ENCODE results near the gene CRIP1. TPM values are rescaled to one million over a fixed set of nuclear protein-coding genes. Genes with fewer than 3 reads are reported as not detected.

Gene CRIP1
- total and polyA plus RNA-seq, 2 experiments from 2014 or later, result 1.8 to 14.7 TPM

GRCh38 chr14:105497671-105498429, 11.2 kb downstream of the CRIP1 start:
- H3K27me3 ChIP-seq, result no peaks in the 10 kb centered on the region
- H3K9me3 ChIP-seq (ENCODE audit: low read depth), result no peaks in the 10 kb centered on the region
- H3K27ac ChIP-seq, result no peak overlapping the region
- TF ChIP-seq EZH2 (IDR thresholded peaks at IDR 0.05; ENCODE audit: borderline replicate concordance) (no peak), CTCF (IDR thresholded peaks at IDR 0.05; ENCODE audit: poor library complexity) (no peak), EZH2phosphoT487 (IDR thresholded peaks at IDR 0.05; ENCODE audit: low read depth, severe bottlenecking, unreplicated experiment) (no peak)
- WGBS (ENCODE audit: low lambda C conversion rate, missing lambda C conversion rate), result 91% methylated on average over 31 of the region's 31 CpGs
- DNase-seq (ENCODE audit: low spot score), result no peak
- no peaks in the 10 kb centered on the region for H3K4me1 ChIP-seq (ENCODE audit: insufficient read depth)
- no peaks in the 10 kb centered on the region for H3K79me2 ChIP-seq
- no peaks in the 10 kb centered on the region for H4K20me1 ChIP-seq (ENCODE audit: insufficient read depth, poor library complexity, severe bottlenecking)
- H3K36me3 ChIP-seq (replicated peaks; ENCODE audit: insufficient read depth, low read depth), result no peaks in the 10 kb centered on the region
- H3K4me2 ChIP-seq, result no peak overlapping the region
- no peak overlapping the region for H2AFZ ChIP-seq
- H3K9me2 ChIP-seq (replicated peaks; ENCODE audit: insufficient read depth), result no peaks in the 10 kb centered on the region
- no peak overlapping the region for H3K4me3 ChIP-seq

DNA sequence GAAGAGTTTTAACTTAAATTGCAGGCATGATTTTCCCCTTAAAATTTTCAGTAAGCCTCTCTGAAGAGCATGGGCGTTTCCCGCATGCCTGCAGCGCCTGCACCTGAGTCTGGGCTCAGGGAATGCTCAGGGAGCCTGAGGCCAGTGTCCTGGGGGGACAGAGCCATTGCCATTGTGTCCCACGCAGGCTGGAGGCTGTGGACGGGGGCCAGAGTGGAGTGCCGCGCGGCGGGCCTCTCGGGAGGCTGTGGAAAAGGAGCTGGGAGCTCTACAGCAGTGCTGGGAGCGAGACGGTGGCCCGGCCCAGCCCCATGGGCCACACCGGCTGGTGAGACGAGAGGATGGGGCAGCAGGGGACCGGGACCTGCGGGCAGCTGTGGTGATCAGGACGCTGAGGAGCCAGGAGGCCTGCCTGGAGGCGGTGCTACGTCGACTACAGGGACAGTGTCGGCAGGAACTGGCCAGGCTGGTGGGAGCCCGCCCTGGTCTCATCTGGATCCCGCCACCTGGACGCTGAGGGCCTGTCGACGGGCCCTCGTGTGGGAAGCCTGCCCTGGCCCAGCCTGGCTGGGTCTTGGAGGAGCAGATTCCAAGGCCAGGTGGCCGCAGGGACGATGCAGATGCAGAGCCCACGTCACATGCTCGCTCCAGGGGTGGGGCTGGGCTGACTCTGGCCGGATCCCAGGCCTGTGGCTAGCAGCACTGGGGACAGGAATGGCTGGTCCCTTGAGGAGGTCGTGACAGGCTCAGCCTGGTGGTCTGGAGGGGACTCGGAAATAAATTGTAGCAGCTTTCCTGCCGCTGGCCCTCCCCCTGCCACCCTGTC, 12.0 kb downstream of the CRIP1 start:
- no peak for TF ChIP-seq EZH2phosphoT487 (IDR thresholded peaks at IDR 0.05; ENCODE audit: low read depth, severe bottlenecking, unreplicated experiment)
- no peak for TF ChIP-seq EZH2 (IDR thresholded peaks at IDR 0.05; ENCODE audit: borderline replicate concordance)
- no peak for TF ChIP-seq CTCF (IDR thresholded peaks at IDR 0.05; ENCODE audit: poor library complexity)
- Histone ChIP-seq H3K4me3 (no peak overlapping the region), H3K9me2 (replicated peaks; ENCODE audit: insufficient read depth) (no peaks in the 10 kb centered on the region), H3K27me3 (no peaks in the 10 kb centered on the region), H3K27ac (no peak overlapping the region), H3K4me2 (no peak overlapping the region), H3K4me1 (ENCODE audit: insufficient read depth) (no peaks in the 10 kb centered on the region), H3K79me2 (no peaks in the 10 kb centered on the region), H3K36me3 (replicated peaks; ENCODE audit: insufficient read depth, low read depth) (no peaks in the 10 kb centered on the region), H2AFZ (no peak overlapping the region), H3K9me3 (ENCODE audit: low read depth) (no peaks in the 10 kb centered on the region), H4K20me1 (ENCODE audit: insufficient read depth, poor library complexity, severe bottlenecking) (no peaks in the 10 kb centered on the region)
- 91% methylated on average over 36 of the region's 36 CpGs for WGBS (ENCODE audit: low lambda C conversion rate, missing lambda C conversion rate)
- DNase-seq (ENCODE audit: low spot score), result no peak

DNA sequence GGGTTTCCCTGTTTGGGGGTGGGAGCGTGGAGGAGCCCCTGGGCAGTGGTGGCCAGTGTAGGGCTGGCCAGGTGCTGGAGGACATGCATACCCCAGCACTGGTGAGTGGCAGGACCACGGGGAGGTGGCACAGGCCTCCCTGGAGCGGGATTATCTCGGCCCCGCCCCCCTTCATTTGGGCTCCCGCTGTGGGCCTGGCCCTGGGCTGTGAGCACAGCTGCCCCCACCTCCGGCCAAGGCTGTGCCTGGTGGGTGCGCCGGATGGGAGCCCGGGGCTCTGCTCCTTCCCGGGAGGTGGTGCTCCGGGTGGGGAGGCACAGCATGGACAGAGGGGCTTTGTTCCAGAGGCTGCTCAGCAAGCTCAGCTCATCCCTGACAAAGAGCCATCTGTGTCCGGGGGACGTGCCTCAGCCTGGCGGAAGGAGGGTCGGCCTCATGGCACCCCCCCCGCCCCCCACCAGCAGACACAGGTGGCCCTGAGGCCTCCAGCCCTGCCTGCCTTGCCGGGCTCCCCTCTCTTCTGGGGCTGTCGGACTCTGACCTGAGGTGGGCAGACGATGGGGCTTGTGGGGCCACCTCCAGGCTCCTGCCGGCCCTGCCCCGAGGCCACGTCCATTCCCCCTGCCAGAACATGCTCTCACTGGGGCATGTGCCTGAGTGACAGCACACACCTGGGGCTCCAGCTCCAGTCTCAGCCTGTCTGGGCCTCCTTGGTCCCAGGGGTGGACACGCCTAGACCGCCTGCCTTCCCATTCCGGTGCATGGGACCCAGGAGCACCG, 12.8 kb downstream of the CRIP1 start:
- no peak overlapping the region for H3K4me3 ChIP-seq
- no peaks in the 10 kb centered on the region for H3K9me3 ChIP-seq (ENCODE audit: low read depth)
- no peak overlapping the region for H2AFZ ChIP-seq
- H3K9me2 ChIP-seq (replicated peaks; ENCODE audit: insufficient read depth), result no peaks in the 10 kb centered on the region
- TF ChIP-seq EZH2 (IDR thresholded peaks at IDR 0.05; ENCODE audit: borderline replicate concordance), result no peak
- no peak for TF ChIP-seq EZH2phosphoT487 (IDR thresholded peaks at IDR 0.05; ENCODE audit: low read depth, severe bottlenecking, unreplicated experiment)
- no peak for TF ChIP-seq CTCF (IDR thresholded peaks at IDR 0.05; ENCODE audit: poor library complexity)
- DNase-seq (ENCODE audit: low spot score), result no peak
- H3K79me2 ChIP-seq, result no peaks in the 10 kb centered on the region
- H3K4me1 ChIP-seq (ENCODE audit: insufficient read depth), result no peaks in the 10 kb centered on the region
- no peaks in the 10 kb centered on the region for H3K27me3 ChIP-seq
- no peaks in the 10 kb centered on the region for H4K20me1 ChIP-seq (ENCODE audit: insufficient read depth, poor library complexity, severe bottlenecking)
- no peak overlapping the region for H3K4me2 ChIP-seq
- H3K36me3 ChIP-seq (replicated peaks; ENCODE audit: insufficient read depth, low read depth), result no peaks in the 10 kb centered on the region
- no peak overlapping the region for H3K27ac ChIP-seq
- WGBS (ENCODE audit: low lambda C conversion rate, missing lambda C conversion rate), result 83% methylated on average over 20 of the region's 27 CpGs
